ENCODE measurements around the gene SMAP2.

The SMAP2 gene

GRCh38 chr1:40422630-40423263 lies 49.2 kb downstream of the SMAP2 start:
- no peak overlapping the region for H3K4me3 ChIP-seq (IDR thresholded peaks at IDR 0.05; ENCODE audit: insufficient read depth, low read depth, low read length)
- H3K4me1 ChIP-seq (ENCODE audit: low read depth, poor library complexity, severe bottlenecking) = no peaks in the 10 kb centered on the region
- no peak for TF ChIP-seq CTCF (conservative IDR thresholded peaks at IDR 0.05; ENCODE audit: low read depth, low read length)
- H3K79me2 ChIP-seq (ENCODE audit: insufficient read depth, low read depth) = no peaks in the 10 kb centered on the region
- H3K4me2 ChIP-seq = no peak overlapping the region
- no peaks in the 10 kb centered on the region for H3K27me3 ChIP-seq (ENCODE audit: insufficient read depth, low read depth)
- H3K9ac ChIP-seq = no peak overlapping the region
- H4K20me1 ChIP-seq (ENCODE audit: insufficient read depth) = no peaks in the 10 kb centered on the region
- H2AFZ ChIP-seq (ENCODE audit: low read depth) = no peak overlapping the region
- H3K36me3 ChIP-seq (ENCODE audit: insufficient read depth) = no peaks in the 10 kb centered on the region
- H3K27ac ChIP-seq = no peak overlapping the region

GRCh38 chr1:40423264-40423642 lies 49.7 kb downstream of the SMAP2 start:
- Histone ChIP-seq H3K79me2 (ENCODE audit: insufficient read depth, low read depth) (no peaks in the 10 kb centered on the region), H3K4me1 (ENCODE audit: low read depth, poor library complexity, severe bottlenecking) (no peaks in the 10 kb centered on the region), H3K27ac (no peak overlapping the region), H3K36me3 (ENCODE audit: insufficient read depth) (no peaks in the 10 kb centered on the region), H3K4me3 (IDR thresholded peaks at IDR 0.05; ENCODE audit: insufficient read depth, low read depth, low read length) (no peak overlapping the region), H4K20me1 (ENCODE audit: insufficient read depth) (no peaks in the 10 kb centered on the region), H2AFZ (ENCODE audit: low read depth) (no peak overlapping the region), H3K9ac (no peak overlapping the region), H3K4me2 (no peak overlapping the region), H3K27me3 (ENCODE audit: insufficient read depth, low read depth) (no peaks in the 10 kb centered on the region)
- no peak for TF ChIP-seq CTCF (conservative IDR thresholded peaks at IDR 0.05; ENCODE audit: low read depth, low read length)

GRCh38 chr1:40423951-40424618 lies 50.6 kb downstream of the SMAP2 start:
- Histone ChIP-seq H3K4me1 (ENCODE audit: low read depth, poor library complexity, severe bottlenecking) (no peaks in the 10 kb centered on the region), H3K36me3 (ENCODE audit: insufficient read depth) (no peaks in the 10 kb centered on the region), H3K9ac (no peak overlapping the region), H3K27me3 (ENCODE audit: insufficient read depth, low read depth) (no peaks in the 10 kb centered on the region), H2AFZ (ENCODE audit: low read depth) (no peak overlapping the region), H3K79me2 (ENCODE audit: insufficient read depth, low read depth) (no peaks in the 10 kb centered on the region), H3K4me2 (no peak overlapping the region), H3K27ac (no peak overlapping the region), H4K20me1 (ENCODE audit: insufficient read depth) (no peaks in the 10 kb centered on the region), H3K4me3 (IDR thresholded peaks at IDR 0.05; ENCODE audit: insufficient read depth, low read depth, low read length) (no peak overlapping the region)
- no peak for TF ChIP-seq CTCF (conservative IDR thresholded peaks at IDR 0.05; ENCODE audit: low read depth, low read length)

- H3K4me2 ChIP-seq = no peak overlapping the region
- H3K4me1 ChIP-seq (ENCODE audit: low read depth, poor library complexity, severe bottlenecking) = no peaks in the 10 kb centered on the region
- no peak overlapping the region for H3K27ac ChIP-seq
- H3K27me3 ChIP-seq (ENCODE audit: insufficient read depth, low read depth) = no peaks in the 10 kb centered on the region
- no peak overlapping the region for H2AFZ ChIP-seq (ENCODE audit: low read depth)
- H4K20me1 ChIP-seq (ENCODE audit: insufficient read depth) = no peaks in the 10 kb centered on the region
- no peak overlapping the region for H3K4me3 ChIP-seq (IDR thresholded peaks at IDR 0.05; ENCODE audit: insufficient read depth, low read depth, low read length)
- H3K36me3 ChIP-seq (ENCODE audit: insufficient read depth) = no peaks in the 10 kb centered on the region
- no peak for TF ChIP-seq CTCF (conservative IDR thresholded peaks at IDR 0.05; ENCODE audit: low read depth, low read length)
- H3K9ac ChIP-seq = no peak overlapping the region
- H3K79me2 ChIP-seq (ENCODE audit: insufficient read depth, low read depth) = no peaks in the 10 kb centered on the region
Measured at GRCh38 chr1:40425198-40425597, 51.7 kb downstream of the SMAP2 start.
